A549 treated with dexamethasone at 1 μM for 4 hours (cell line): ENCODE results near the gene RGS13. TPM values are rescaled to one million over a fixed set of nuclear protein-coding genes. Genes with fewer than 3 reads are reported as not detected.

Source experiments
- total RNA-seq: library from RNA; stranded (reverse); fragments of 200-300 nt; extraction: Qiagen RNA extraction; gene quantifications from 5 replicates; pipeline ENCODE4 v1.2.3, GENCODE V29; 2022

RGS13 gene, protein sequence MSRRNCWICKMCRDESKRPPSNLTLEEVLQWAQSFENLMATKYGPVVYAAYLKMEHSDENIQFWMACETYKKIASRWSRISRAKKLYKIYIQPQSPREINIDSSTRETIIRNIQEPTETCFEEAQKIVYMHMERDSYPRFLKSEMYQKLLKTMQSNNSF
- total RNA-seq = not detected in 5 replicates

GRCh38 chr1:192635939-192636338, at the start of gene RGS13:
TSS of gene RGS13 (plus strand) at chr1:192636147. CDS start at chr1:192644335, 8,188 bp downstream.

Other genes with a start within 250 kb of the RGS13 start
- gene RGS1, start 60.4 kb upstream of the RGS13 start, total RNA-seq = not detected in 5 replicates
- gene RGS2, start 172.9 kb downstream of the RGS13 start, total RNA-seq = 151 to 211 TPM (median 165 TPM) in 5 replicates